ENCODE measurements around the gene SPPL2B. TPM values are rescaled to one million over a fixed set of nuclear protein-coding genes. Genes with fewer than 3 reads are reported as not detected.

Gene SPPL2B
- total and polyA plus RNA-seq, 8 donors, result 36.4 to 226 (median 52.8) TPM

DNA sequence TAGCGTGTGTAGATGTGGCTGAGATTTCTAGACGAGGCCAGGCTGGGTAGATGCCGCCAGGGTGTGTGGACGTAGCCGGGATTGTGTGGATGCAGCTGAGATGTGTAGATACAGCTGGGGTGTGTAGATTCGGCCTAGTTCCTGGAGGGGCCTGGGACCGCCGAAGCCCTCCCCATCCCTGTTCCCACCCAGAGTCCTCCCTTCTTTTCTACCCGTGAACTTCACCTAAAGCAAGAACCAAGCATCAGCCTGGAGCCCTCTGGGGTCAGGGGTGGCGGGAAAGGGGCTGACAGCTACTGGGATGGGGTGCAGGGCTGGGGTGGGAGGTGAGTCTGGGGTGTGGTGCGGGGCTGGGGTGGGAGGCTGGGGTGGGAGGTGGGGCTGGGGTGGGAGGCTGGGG is 32.3 kb downstream of the SPPL2B start:
- ATAC-seq (no peak), DNase-seq (no peak), FAIRE-seq (no peak)
- intact Hi-C loops (cut with DNase I), result no loop called here
- 29 to 38% methylated on average over 9 to 11 of the region's 11 CpGs for WGBS, 2 donors
- Histone ChIP-seq H3K27ac (no peak overlapping the region), H3K9me3 (no peaks in the 10 kb centered on the region), H3K27me3 (peaks cover 0 to 18% (median 0%) of the 10 kb centered on the region in 4 donors), H3K4me1 (no peaks in the 10 kb centered on the region), H3K4me3 (no peak overlapping the region), H3K36me3 (no peaks in the 10 kb centered on the region)
- TF ChIP-seq, protein P1, sequence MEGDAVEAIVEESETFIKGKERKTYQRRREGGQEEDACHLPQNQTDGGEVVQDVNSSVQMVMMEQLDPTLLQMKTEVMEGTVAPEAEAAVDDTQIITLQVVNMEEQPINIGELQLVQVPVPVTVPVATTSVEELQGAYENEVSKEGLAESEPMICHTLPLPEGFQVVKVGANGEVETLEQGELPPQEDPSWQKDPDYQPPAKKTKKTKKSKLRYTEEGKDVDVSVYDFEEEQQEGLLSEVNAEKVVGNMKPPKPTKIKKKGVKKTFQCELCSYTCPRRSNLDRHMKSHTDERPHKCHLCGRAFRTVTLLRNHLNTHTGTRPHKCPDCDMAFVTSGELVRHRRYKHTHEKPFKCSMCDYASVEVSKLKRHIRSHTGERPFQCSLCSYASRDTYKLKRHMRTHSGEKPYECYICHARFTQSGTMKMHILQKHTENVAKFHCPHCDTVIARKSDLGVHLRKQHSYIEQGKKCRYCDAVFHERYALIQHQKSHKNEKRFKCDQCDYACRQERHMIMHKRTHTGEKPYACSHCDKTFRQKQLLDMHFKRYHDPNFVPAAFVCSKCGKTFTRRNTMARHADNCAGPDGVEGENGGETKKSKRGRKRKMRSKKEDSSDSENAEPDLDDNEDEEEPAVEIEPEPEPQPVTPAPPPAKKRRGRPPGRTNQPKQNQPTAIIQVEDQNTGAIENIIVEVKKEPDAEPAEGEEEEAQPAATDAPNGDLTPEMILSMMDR (IDR thresholded peaks at IDR 0.05), result no peak

DNA sequence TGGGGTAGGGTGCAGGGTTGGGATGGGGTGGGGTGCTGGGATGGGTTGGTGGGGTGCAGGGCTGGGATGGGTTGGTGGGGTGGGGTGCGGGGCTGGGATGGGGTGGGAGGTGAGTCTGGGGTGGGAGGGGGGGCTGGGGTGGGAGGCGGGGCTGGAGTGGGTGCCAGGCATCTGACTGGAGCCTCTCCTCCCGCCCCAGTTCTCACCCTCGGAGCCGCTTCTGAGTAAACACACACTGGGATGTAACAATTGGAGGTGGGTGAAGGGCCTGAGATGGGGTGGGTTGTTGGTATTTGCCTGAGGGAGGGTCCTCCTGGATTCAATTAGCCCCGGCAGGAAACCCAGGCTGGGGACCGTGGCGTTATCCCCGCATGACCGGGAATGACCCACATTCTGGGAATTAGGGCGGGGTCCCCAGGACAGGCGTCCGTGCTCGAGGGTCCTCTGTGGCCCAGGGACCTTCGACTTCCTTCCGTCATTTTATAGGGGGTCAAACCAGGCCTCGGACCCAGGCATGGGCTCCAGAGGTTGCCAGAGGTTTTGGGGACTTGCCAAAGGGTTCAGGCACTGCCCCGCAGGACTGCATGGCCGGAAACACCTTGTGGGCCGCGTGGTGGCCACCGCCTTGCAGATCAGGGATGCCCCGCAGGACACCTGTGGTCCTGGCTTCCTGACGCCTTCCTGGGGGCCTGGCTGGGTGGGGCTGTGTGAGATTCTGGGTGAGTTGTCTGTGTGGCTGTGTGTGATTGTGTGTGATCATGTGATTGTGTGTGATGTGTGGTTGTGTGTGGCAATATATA is 33.0 kb downstream of the SPPL2B start:
- TF ChIP-seq, protein P1 (IDR thresholded peaks at IDR 0.05), result no peak
- H3K4me3 ChIP-seq, result no peak overlapping the region
- no peaks in the 10 kb centered on the region for H3K9me3 ChIP-seq
- H3K4me1 ChIP-seq, result no peaks in the 10 kb centered on the region
- peaks cover 0 to 18% (median 0%) of the 10 kb centered on the region in 4 donors for H3K27me3 ChIP-seq
- WGBS, 2 donors, result 19 to 20% methylated on average over 24 of the region's 24 CpGs
- DNase-seq, result no peak
- no peaks in the 10 kb centered on the region for H3K36me3 ChIP-seq
- no peak for FAIRE-seq
- H3K27ac ChIP-seq, result no peak overlapping the region
- ATAC-seq, result no peak
- intact Hi-C loops (cut with DNase I), result no loop called here

DNA sequence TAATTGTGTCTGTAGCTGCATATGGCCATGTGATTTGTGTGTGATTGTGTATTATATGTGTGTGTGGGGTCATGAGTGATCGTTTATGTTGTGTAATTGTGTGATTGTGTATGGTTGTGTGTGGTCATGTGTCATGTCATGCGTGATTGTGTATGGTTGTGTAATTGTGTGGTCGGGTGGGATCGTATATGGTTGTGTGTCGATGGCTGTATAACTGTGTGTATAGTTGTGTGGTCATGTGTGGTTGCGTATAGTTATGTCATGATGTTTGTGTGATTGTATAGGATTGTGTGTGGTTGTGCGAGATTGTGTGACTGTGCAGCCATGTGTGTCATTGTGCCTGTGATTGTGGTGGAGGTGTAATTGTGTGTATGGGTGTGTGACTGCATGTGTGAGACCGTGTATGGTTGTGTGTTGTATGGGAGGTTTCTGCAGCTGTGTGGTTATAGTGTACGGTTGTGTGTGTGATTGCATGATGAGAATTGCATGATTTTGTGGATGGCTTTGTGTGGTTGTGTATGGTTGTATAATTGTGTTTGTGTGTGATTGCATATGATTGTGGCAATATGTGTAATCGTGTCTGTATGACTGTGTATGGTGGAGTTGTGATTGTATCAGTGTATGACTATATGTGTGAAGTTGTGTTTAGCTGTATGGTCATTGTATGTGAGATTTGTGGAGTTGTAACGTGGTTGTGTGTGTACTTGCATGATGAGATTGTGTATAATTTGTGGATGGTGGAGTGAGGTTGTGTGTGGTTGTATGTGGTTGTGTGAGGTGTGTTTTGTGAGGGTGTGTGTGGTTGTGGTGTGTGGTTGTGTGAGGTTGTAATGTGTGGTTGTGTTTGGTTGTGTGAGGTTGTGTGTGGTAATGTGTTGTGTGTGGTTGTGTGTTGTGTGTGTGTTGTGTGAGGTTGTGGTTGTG is 33.8 kb downstream of the SPPL2B start:
- ATAC-seq (no peak), DNase-seq (no peak), FAIRE-seq (no peak)
- Histone ChIP-seq H3K27ac (no peak overlapping the region), H3K36me3 (no peaks in the 10 kb centered on the region), H3K4me1 (no peaks in the 10 kb centered on the region), H3K27me3 (peaks cover 0 to 18% (median 0%) of the 10 kb centered on the region in 4 donors), H3K4me3 (no peak overlapping the region), H3K9me3 (no peaks in the 10 kb centered on the region)
- 75 to 81% methylated on average over 11 of the region's 11 CpGs for WGBS, 2 donors
- intact Hi-C loops (cut with DNase I), result no loop called here
- TF ChIP-seq, protein P1 (IDR thresholded peaks at IDR 0.05), result no peak

DNA sequence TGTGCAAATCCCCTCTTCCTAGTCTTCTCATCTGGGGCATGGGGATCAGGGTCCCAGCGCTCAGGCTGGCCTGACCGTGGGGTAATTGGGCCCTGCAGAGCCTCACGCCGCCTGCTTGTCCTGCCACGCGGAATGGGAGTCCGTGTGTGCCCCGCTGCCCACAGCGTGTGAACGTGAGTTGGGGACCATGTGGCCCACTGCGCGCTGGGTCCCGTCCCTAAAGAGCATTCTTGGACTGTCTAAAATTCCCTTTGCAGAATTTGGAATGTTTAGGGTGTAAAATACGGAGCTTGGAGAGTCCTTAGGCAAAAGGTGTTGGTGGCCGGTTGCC is 34.5 kb downstream of the SPPL2B start:
- Histone ChIP-seq H3K36me3 (no peaks in the 10 kb centered on the region), H3K4me3 (no peak overlapping the region), H3K27me3 (peaks cover 0 to 18% (median 0%) of the 10 kb centered on the region in 4 donors), H3K4me1 (no peaks in the 10 kb centered on the region), H3K27ac (no peak overlapping the region), H3K9me3 (no peaks in the 10 kb centered on the region)
- FAIRE-seq (no peak), DNase-seq (no peak), ATAC-seq (no peak)
- intact Hi-C loops (cut with DNase I), result no loop called here
- WGBS, 2 donors, result 71 to 79% methylated on average over 15 of the region's 15 CpGs
- TF ChIP-seq, protein P1 (IDR thresholded peaks at IDR 0.05), result no peak
